Measurements from ENCODE around the gene C1QTNF9.
"Not testable (repeated sequence)": the region's sequence is repeated elsewhere in the genome, so short reads cannot be mapped to it uniquely, and the experiment has no call there.

Gene C1QTNF9

GRCh38 chr13:24365191-24365590, 55.8 kb downstream of the C1QTNF9 start:
- DNase-seq, result no peak

- not testable (repeated sequence) for DNase-seq
These were observed 56.9 kb downstream of the C1QTNF9 start for GRCh38 chr13:24366315-24366714.

- DNase-seq, result not testable (repeated sequence)
These were observed 61.9 kb downstream of the C1QTNF9 start for GRCh38 chr13:24371273-24371672.
